HCT116 (cell line): ENCODE data around the gene AP4M1. TPM values are rescaled to one million over a fixed set of nuclear protein-coding genes. Genes with fewer than 3 reads are reported as not detected.

Source experiments
- ATAC-seq: fragments of 200-7000 bp; cut with Tn5 transposase; 2 replicates; pipeline ENCODE4 v1.9.1; 2020; ENCODE audit warnings: mild to moderate bottlenecking, moderate library complexity
- BruUV-seq: library from RNA; stranded (reverse); fragments of 400-500 nt; replicated peaks from 2 replicates; lab custom pipeline; 2021; lab: Mats Ljungman, UMichigan
- CTCF ChIA-PET: fragments of 300-600 bp; sonication (Branson Sonifier 250); formaldehyde crosslinking; loops from one replicate; lab custom pipeline; 2021; ENCODE audit warnings: antibody characterized with exemption; lab: Charles Lee
- POLR2A ChIA-PET: fragments of 300-600, 350-600 bp; sonication (Branson Sonifier 250); formaldehyde crosslinking; loops from one replicate; lab custom pipeline; 2021; ENCODE audit warnings: antibody characterized with exemption; lab: Charles Lee
- RAD21 ChIA-PET, 2 experiments: fragments of 300-600 bp; sonication (Branson Sonifier 250); formaldehyde crosslinking; loops; one replicate each; lab custom pipeline; 2023; ENCODE audit warnings: low total read pairs in 2 of 2; ENCODE audit not compliant: uncharacterized antibody in 2 of 2, unreplicated experiment in 2 of 2, low non-redundant PET in 1 of 2; lab: Charles Lee
- DNase-seq: peaks from one replicate; pipeline ENCODE4 v3.0.0-alpha.2; 2010; ENCODE audit warnings: low read depth, low spot score
- H2AFZ ChIP-seq: fragments of 200-600 bp; shearing (Covaris generic), sonication (generic); 2 replicates; pipeline ENCODE4 v1.6.1; 2017; ENCODE audit warnings: low read depth, mixed run types, mixed read lengths, antibody characterized with exemption, low read length; ENCODE audit not compliant: poor library complexity, severe bottlenecking
- H3K27ac ChIP-seq: 2 replicates; pipeline ENCODE4 v1.5.1; 2012; ENCODE audit warnings: low read depth, low read length
- H3K27me3 ChIP-seq: fragments of 200-600 bp; sonication (generic); 2 replicates; pipeline ENCODE4 v1.6.1; 2016; ENCODE audit warnings: mixed run types, low read length, mixed read lengths; ENCODE audit not compliant: insufficient read depth
- H3K36me3 ChIP-seq, 2 experiments: fragments of 200-500 bp in 1 of 2; fragments of 200-600 bp in 1 of 2; sonication (Bioruptor generic) in 1 of 2; sonication (generic) in 1 of 2; 2 replicates each; pipeline versions ENCODE4 v1.5.1 to v1.6.1; 2014 to 2016; ENCODE audit warnings: low read length in 2 of 2, inconsistent platforms in 1 of 2, mixed read lengths in 1 of 2, mixed run types in 1 of 2; ENCODE audit not compliant: insufficient read depth in 2 of 2, control insufficient read depth in 1 of 2
- H3K4me1 ChIP-seq, 2 experiments: fragments of 200-600 bp in 1 of 2; sonication (generic) in 1 of 2; 2 replicates each; pipeline versions ENCODE4 v1.5.1 to v1.6.1; 2012 to 2017; ENCODE audit warnings: low read length in 2 of 2, inconsistent platforms in 1 of 2, mild to moderate bottlenecking in 1 of 2, mixed read lengths in 1 of 2, mixed run types in 1 of 2, moderate library complexity in 1 of 2; ENCODE audit not compliant: insufficient read depth in 2 of 2, control insufficient read depth in 1 of 2
- H3K4me2 ChIP-seq: fragments of 200-600 bp; sonication (generic); 2 replicates; pipeline ENCODE4 v1.6.1; 2017; ENCODE audit warnings: mixed run types, low read length, mixed read lengths
- H3K4me3 ChIP-seq, 2 experiments: fragments of 200-600 bp in 1 of 2; sonication (generic) in 1 of 2; replicated peaks in 1 of 2; 2 replicates each; pipeline ENCODE4 v1.5.1; 2011 to 2016; ENCODE audit warnings: low read length in 2 of 2, control low read depth in 1 of 2, low read depth in 1 of 2, mild to moderate bottlenecking in 1 of 2, mixed read lengths in 1 of 2, mixed run types in 1 of 2
- H3K79me2 ChIP-seq: fragments of 200-600 bp; sonication (generic); 2 replicates; pipeline ENCODE4 v1.6.1; 2017; ENCODE audit warnings: mild to moderate bottlenecking, mixed run types, low read length, moderate library complexity, mixed read lengths; ENCODE audit not compliant: insufficient read depth
- H3K9ac ChIP-seq: fragments of 200-600 bp; sonication (generic); 2 replicates; pipeline ENCODE4 v1.6.1; 2016; ENCODE audit warnings: low read length, mixed read lengths
- H3K9me2 ChIP-seq: fragments of 200-600 bp; sonication (generic), shearing (Covaris generic); 2 replicates; pipeline ENCODE4 v1.6.1; 2017; ENCODE audit warnings: mixed run types, mild to moderate bottlenecking, moderate library complexity; ENCODE audit not compliant: insufficient read depth
- H3K9me3 ChIP-seq, 2 experiments: fragments of 200-500 bp in 1 of 2; fragments of 200-600 bp in 1 of 2; sonication (Bioruptor generic) in 1 of 2; sonication (generic) in 1 of 2; 2 replicates each; pipeline ENCODE4 v1.6.1; 2014 to 2017; ENCODE audit warnings: low read length in 2 of 2, mixed read lengths in 2 of 2, inconsistent platforms in 1 of 2, low read depth in 1 of 2, mild to moderate bottlenecking in 1 of 2, mixed run types in 1 of 2, moderate library complexity in 1 of 2; ENCODE audit not compliant: control insufficient read depth in 1 of 2, insufficient read depth in 1 of 2
- H4K20me1 ChIP-seq: fragments of 200-600 bp; sonication (generic), shearing (Covaris generic); 2 replicates; pipeline ENCODE4 v1.6.1; 2017; ENCODE audit warnings: mixed run types, mild to moderate bottlenecking, moderate library complexity; ENCODE audit not compliant: insufficient read depth
- CBX3 ChIP-seq: IDR thresholded peaks from 2 replicates; pipeline ENCODE4 v1.6.1; 2012; ENCODE audit warnings: low read depth
- CEBPB ChIP-seq: IDR thresholded peaks from 2 replicates; pipeline ENCODE4 v1.6.1; 2012; ENCODE audit warnings: low read depth
- EGR1 ChIP-seq: IDR thresholded peaks from 2 replicates; pipeline ENCODE4 v1.6.1; 2012; ENCODE audit warnings: low read depth
- EZH2phosphoT487 ChIP-seq: fragments of 200-600 bp; IDR thresholded peaks from 2 replicates; pipeline ENCODE4 v1.6.1; 2018; ENCODE audit warnings: antibody characterized with exemption, borderline replicate concordance
- JUND ChIP-seq: IDR thresholded peaks from 2 replicates; pipeline ENCODE4 v1.6.1; 2012
- SRF ChIP-seq: IDR thresholded peaks from 2 replicates; pipeline ENCODE4 v1.6.1; 2012; ENCODE audit warnings: low read depth
- intact Hi-C: fragments of 100-400 bp; cut with micrococcal nuclease; formaldehyde crosslinking; loops from 2 replicates; pipeline ENCODE4 v1.10.0; 2022
- total RNA-seq: library from RNA; stranded (reverse); gene quantifications from one replicate; pipeline ENCODE4 v1.2.1, GENCODE V29; 2021; ENCODE audit not compliant: unreplicated experiment
- TF ChIP-seq, protein P1 (sequence below): IDR thresholded peaks from 2 replicates; pipeline ENCODE4 v1.6.1; 2012
- TF ChIP-seq, protein P2 (sequence below), 3 experiments: fragments of 200-600 bp in 1 of 3; sonication (generic) in 1 of 3; IDR thresholded peaks in 2 of 3; conservative IDR thresholded peaks in 1 of 3; 2 replicates each; pipeline ENCODE4 v1.5.1; 2012 to 2017; ENCODE audit warnings: low read depth in 2 of 3, low read length in 2 of 3, antibody characterized with exemption in 1 of 3, borderline replicate concordance in 1 of 3, control low read depth in 1 of 3, mild to moderate bottlenecking in 1 of 3, mixed read lengths in 1 of 3, mixed run types in 1 of 3, moderate library complexity in 1 of 3; ENCODE audit not compliant: insufficient read depth in 1 of 3

AP4M1 gene
- total RNA-seq, 1 experiment from 2014 or later: 20.0 TPM

DNA sequence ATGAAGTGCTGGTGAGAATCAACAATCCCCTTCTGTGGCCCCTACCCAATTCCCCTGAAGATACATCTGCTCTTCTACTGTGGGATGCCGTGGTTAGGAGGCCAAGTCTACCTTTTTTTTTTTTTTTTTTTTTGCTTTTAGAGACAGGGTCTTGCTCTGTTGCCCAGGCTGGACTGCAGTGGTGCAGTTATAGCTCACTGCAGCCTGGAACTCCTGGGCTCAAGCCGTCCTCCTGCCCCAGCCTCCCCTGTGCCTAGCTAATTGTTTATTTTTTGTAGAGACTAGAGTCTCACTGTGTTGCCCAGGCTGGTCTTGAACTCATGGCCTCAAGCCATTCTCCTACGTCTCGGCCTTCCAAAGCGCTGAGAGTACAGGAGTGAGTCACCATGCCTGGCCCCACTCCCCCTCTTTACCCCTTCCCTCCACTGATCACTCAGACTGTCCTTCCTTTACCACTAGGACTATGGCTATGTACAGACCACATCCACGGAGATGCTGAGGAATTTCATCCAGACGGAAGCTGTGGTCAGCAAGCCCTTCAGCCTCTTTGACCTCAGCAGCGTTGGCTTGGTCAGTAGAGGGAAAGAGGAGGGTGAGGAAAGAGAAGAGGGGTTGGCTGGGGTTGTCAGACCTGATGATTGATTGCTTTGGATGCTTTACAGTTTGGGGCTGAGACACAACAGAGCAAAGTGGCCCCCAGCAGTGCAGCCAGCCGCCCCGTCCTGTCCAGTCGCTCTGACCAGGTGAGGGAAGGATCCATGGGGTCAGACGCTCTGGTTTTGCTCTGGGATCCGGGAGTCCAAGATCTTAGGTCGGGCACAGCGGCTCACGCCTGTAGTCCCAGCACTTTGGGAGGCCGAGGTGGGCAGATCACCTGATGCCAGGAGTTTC is 1.8 kb downstream of the AP4M1 start:
- RAD21 ChIA-PET: no interaction called here
- Histone ChIP-seq H3K4me2 (peak overlapping the region; percentile 98), H3K27ac (peak overlapping the region; percentile 88), H3K9me3 (no peaks in the 10 kb centered on the region), H3K79me2 (peaks cover 36% of the 10 kb centered on the region), H3K4me1 (peaks cover 6 to 24% of the 10 kb centered on the region in 2 experiments; a peak in 3 of 4 replicates), H3K4me3 (peak overlapping the region; percentile 90 to 94), H3K9me2 (no peaks in the 10 kb centered on the region), H3K27me3 (no peaks in the 10 kb centered on the region), H4K20me1 (peaks cover 7% of the 10 kb centered on the region; the same call in 1 of the 2 replicates), H3K9ac (peak overlapping the region; percentile 100), H2AFZ (no peak overlapping the region), H3K36me3 (peaks cover 20 to 34% of the 10 kb centered on the region in 2 experiments)
- DNase-seq: no peak
- intact Hi-C loops: no loop called here
- CTCF ChIA-PET: interaction anchor here (0.9 to 2.8 kb wide), 2 partner anchors 27 to 241 kb away, joined by 3 to 11 read pairs; no protein-coding TSS in a partner anchor
- TF ChIP-seq, protein P1, sequence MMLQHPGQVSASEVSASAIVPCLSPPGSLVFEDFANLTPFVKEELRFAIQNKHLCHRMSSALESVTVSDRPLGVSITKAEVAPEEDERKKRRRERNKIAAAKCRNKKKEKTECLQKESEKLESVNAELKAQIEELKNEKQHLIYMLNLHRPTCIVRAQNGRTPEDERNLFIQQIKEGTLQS: no peak
- no peak for TF ChIP-seq EZH2phosphoT487
- TF ChIP-seq, protein P2, sequence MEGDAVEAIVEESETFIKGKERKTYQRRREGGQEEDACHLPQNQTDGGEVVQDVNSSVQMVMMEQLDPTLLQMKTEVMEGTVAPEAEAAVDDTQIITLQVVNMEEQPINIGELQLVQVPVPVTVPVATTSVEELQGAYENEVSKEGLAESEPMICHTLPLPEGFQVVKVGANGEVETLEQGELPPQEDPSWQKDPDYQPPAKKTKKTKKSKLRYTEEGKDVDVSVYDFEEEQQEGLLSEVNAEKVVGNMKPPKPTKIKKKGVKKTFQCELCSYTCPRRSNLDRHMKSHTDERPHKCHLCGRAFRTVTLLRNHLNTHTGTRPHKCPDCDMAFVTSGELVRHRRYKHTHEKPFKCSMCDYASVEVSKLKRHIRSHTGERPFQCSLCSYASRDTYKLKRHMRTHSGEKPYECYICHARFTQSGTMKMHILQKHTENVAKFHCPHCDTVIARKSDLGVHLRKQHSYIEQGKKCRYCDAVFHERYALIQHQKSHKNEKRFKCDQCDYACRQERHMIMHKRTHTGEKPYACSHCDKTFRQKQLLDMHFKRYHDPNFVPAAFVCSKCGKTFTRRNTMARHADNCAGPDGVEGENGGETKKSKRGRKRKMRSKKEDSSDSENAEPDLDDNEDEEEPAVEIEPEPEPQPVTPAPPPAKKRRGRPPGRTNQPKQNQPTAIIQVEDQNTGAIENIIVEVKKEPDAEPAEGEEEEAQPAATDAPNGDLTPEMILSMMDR (IDR thresholded peaks at IDR 0.05 in 2 of 3, conservative IDR thresholded peaks at IDR 0.05 in 1 of 3; ENCODE audit: borderline replicate concordance in 1 of 3, insufficient read depth in 1 of 3, low read depth in 2 of 3, low read length in 2 of 3): no peak
- TF ChIP-seq EGR1: no peak
- TF ChIP-seq CBX3: no peak
- no peak for TF ChIP-seq SRF
- no peak for TF ChIP-seq JUND
- TF ChIP-seq CEBPB: no peak
- POLR2A ChIA-PET: interaction anchor here (0.7 to 2.9 kb wide), 6 partner anchors 10 to 113 kb away, joined by 3 to 11 read pairs (median 4); partner anchors contain the start of genes COPS6 and LAMTOR4
- no peak for ATAC-seq
- BruUV-seq: no TSS peak
